ENCODE results near the gene CAMTA1.

CAMTA1 gene

GRCh38 chr1:7333094-7333493 is 547.8 kb downstream of the CAMTA1 start:
- DNase-seq, result no peak

- DNase-seq, result no peak
Measured at GRCh38 chr1:7333620-7334019, 548.4 kb downstream of the CAMTA1 start.

GRCh38 chr1:7334475-7335035 is 549.3 kb downstream of the CAMTA1 start:
- DNase-seq, result no peak

- DNase-seq, result no peak
Measured at GRCh38 chr1:7335224-7335879, 550.1 kb downstream of the CAMTA1 start.

GRCh38 chr1:7338439-7338838 is 553.2 kb downstream of the CAMTA1 start:
- no peak for DNase-seq

- no peak for DNase-seq
Measured at GRCh38 chr1:7339014-7339413, 553.8 kb downstream of the CAMTA1 start.

- no peak for DNase-seq
Measured at GRCh38 chr1:7339953-7340352, 554.7 kb downstream of the CAMTA1 start.

- DNase-seq, result no peak
Measured at GRCh38 chr1:7341145-7341905, 556.1 kb downstream of the CAMTA1 start.

GRCh38 chr1:7343882-7344281 is 558.6 kb downstream of the CAMTA1 start:
- no peak for DNase-seq

GRCh38 chr1:7344299-7344698 is 559.0 kb downstream of the CAMTA1 start:
- DNase-seq, result no peak

GRCh38 chr1:7345516-7345915 is 560.3 kb downstream of the CAMTA1 start:
- DNase-seq, result no peak

- DNase-seq, result no peak
Measured at GRCh38 chr1:7346070-7346596, 560.9 kb downstream of the CAMTA1 start.

- DNase-seq, result no peak
Measured at GRCh38 chr1:7346600-7347570, 561.6 kb downstream of the CAMTA1 start.

- no peak for DNase-seq
Measured at GRCh38 chr1:7348073-7348472, 562.8 kb downstream of the CAMTA1 start.

GRCh38 chr1:7348580-7348979 is 563.3 kb downstream of the CAMTA1 start:
- DNase-seq, result no peak

- DNase-seq, result no peak
Measured at GRCh38 chr1:7350804-7351203, 565.5 kb downstream of the CAMTA1 start.

GRCh38 chr1:7351649-7352048 is 566.4 kb downstream of the CAMTA1 start:
- no peak for DNase-seq

- DNase-seq, result no peak
Measured at GRCh38 chr1:7352364-7352763, 567.1 kb downstream of the CAMTA1 start.

GRCh38 chr1:7352974-7353373 is 567.7 kb downstream of the CAMTA1 start:
- no peak for DNase-seq

- no peak for DNase-seq
Measured at GRCh38 chr1:7355646-7356045, 570.4 kb downstream of the CAMTA1 start.

- DNase-seq, result no peak
Measured at GRCh38 chr1:7356079-7356478, 570.8 kb downstream of the CAMTA1 start.

- no peak for DNase-seq
Measured at GRCh38 chr1:7358425-7358824, 573.2 kb downstream of the CAMTA1 start.

GRCh38 chr1:7360526-7360925 is 575.3 kb downstream of the CAMTA1 start:
- DNase-seq, result no peak

Measured in GDM1 (cell line).